ENCODE results near the gene PRR13. TPM values are rescaled to one million over a fixed set of nuclear protein-coding genes. Genes with fewer than 3 reads are reported as not detected.
A peak's percentile ranks its signal among the peaks of the same experiment; 100 is the strongest.

Gene PRR13
- total RNA-seq, 3 donors from 2014 or later (not counting 1 experiment from before 2014, with no cell fraction given), result 214 to 233 (median 231) TPM

DNA sequence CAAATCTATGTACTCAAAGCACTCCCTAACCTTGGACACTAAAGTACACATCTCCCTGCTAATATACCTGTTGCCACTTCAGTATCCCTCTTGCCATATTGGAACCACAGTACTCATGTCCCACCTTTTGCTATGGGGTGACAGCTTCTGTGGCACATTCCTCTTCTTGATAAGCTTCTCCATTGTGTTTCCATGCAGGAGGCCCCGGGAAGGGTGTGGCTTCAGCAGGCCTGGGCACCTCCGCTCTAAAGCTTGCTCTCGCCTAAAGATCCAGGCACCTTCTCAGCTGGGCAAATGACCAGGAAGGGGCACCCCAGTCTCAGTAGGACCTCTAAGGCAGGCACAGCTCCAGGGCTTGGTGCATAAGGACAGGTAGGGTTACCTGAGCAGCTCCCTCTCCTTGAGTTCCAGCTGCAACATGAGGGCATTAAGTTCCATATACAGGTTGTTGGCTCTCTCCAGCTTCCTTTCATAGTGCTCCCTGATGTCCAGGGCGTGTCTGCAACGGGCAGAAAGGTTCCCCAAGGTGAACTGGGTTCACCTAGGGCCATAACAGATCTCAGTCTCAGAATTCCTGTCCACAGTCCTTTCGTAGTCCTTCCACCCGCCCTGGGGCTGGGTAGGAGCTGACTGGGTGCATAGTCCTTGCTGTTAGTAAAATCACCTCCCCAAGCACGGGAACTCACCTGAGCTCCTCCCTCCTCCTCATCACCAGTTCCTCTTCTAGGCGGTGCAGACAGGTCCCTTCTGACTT, 41.9 kb downstream of the PRR13 start:
- H3K4me1 Mint-ChIP-seq, result peaks cover 11 to 33% of the 10 kb centered on the region in 2 donors
- H3K36me3 Mint-ChIP-seq, result peaks cover 10% of the 10 kb centered on the region
- H3K4me3 Mint-ChIP-seq, result no peak overlapping the region
- Histone ChIP-seq H3K4me1 (ENCODE audit: control insufficient read depth, insufficient read depth, low read length) (peaks cover 18% of the 10 kb centered on the region), H3K36me3 (ENCODE audit: control insufficient read depth, insufficient read depth, low read length) (peaks cover 74% of the 10 kb centered on the region), H3K27ac (ENCODE audit: low read length) (no peak overlapping the region), H3K4me3 (ENCODE audit: low read length) (no peak overlapping the region), H3K27me3 (ENCODE audit: control insufficient read depth, insufficient read depth, low read length) (no peaks in the 10 kb centered on the region), H3K9me3 (ENCODE audit: control insufficient read depth, insufficient read depth, low read length) (no peaks in the 10 kb centered on the region)
- peak overlapping the region; percentile 69 to 80 for H3K27ac Mint-ChIP-seq
- H3K9me3 Mint-ChIP-seq, result no peaks in the 10 kb centered on the region
- WGBS (ENCODE audit: insufficient coverage), result 87% methylated on average over 9 of the region's 9 CpGs
- no peak for ATAC-seq
- intact Hi-C loops (cut with micrococcal nuclease), result no loop called here
- no peak for TF ChIP-seq CTCF (IDR thresholded peaks at IDR 0.05)
- H3K27me3 Mint-ChIP-seq (ENCODE audit: low read depth in 2 of 2), result no peaks in the 10 kb centered on the region
- no peak for DNase-seq

- no peak for TF ChIP-seq CTCF (IDR thresholded peaks at IDR 0.05)
- Histone ChIP-seq H3K9me3 (ENCODE audit: control insufficient read depth, insufficient read depth, low read length) (no peaks in the 10 kb centered on the region), H3K27ac (ENCODE audit: low read length) (no peak overlapping the region), H3K4me3 (ENCODE audit: low read length) (no peak overlapping the region), H3K27me3 (ENCODE audit: control insufficient read depth, insufficient read depth, low read length) (no peaks in the 10 kb centered on the region), H3K36me3 (ENCODE audit: control insufficient read depth, insufficient read depth, low read length) (peaks cover 69% of the 10 kb centered on the region), H3K4me1 (ENCODE audit: control insufficient read depth, insufficient read depth, low read length) (peaks cover 18% of the 10 kb centered on the region)
- no peak overlapping the region for H3K4me3 Mint-ChIP-seq
- intact Hi-C loops (cut with micrococcal nuclease), result no loop called here
- H3K4me1 Mint-ChIP-seq, result peaks cover 8 to 33% of the 10 kb centered on the region in 2 donors
- DNase-seq (no peak), ATAC-seq (no peak)
- no peaks in the 10 kb centered on the region for H3K27me3 Mint-ChIP-seq (ENCODE audit: low read depth in 2 of 2)
- WGBS (ENCODE audit: insufficient coverage), result 96% methylated on average over 4 of the region's 4 CpGs
- H3K9me3 Mint-ChIP-seq, result no peaks in the 10 kb centered on the region
- H3K36me3 Mint-ChIP-seq, result peaks cover 10% of the 10 kb centered on the region
- peak overlapping the region in 1 of 2 donors; percentile 80 for H3K27ac Mint-ChIP-seq
Observed at GRCh38 chr12:53483979-53484377, 42.4 kb downstream of the PRR13 start.

DNA sequence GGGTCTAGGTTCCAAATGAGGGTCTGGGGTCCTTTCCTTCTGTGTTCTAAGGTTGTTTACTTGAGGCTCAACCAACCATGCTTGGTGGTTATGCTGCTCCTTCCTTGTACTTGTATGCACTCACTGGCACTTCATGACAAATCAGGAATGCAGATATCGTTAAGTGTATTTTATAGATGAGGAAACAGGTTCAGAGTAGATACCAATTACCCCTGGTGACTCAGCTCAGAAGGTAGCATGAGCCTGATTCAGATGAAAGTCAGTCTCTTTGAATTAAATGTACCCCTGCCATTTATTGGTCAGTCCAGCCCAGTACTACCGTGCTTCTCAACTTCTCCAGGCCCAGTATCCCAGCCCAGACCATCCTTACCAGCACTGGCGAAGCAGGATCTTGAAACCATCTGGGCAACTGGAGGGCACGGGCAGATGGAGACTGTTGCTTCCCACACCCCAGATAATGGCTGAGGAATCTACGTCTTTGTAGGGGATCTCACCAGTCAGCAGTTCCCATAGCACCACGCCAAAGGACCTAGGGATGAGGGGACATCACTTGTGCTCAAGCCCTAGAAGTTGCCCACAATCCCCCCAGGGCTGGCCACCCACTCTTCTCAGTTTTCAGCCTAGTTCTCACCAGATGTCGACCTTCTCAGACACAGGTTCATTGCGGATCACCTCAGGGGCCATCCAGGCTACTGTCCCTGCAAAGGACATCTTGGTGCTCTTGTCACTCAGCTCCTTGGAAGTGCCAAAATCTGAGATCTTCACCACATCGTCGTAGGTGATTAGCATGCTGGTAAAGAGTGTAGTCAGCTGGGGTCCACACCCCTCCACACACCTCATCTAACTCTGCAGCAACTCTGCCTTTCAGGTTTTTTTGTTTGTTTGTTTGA, 43.4 kb downstream of the PRR13 start:
- DNase-seq (no peak), ATAC-seq (no peak)
- no peaks in the 10 kb centered on the region for H3K27me3 ChIP-seq (ENCODE audit: control insufficient read depth, insufficient read depth, low read length)
- intact Hi-C loops (cut with micrococcal nuclease), result no loop called here
- H3K9me3 ChIP-seq (ENCODE audit: control insufficient read depth, insufficient read depth, low read length), result no peaks in the 10 kb centered on the region
- peaks cover 60% of the 10 kb centered on the region for H3K36me3 ChIP-seq (ENCODE audit: control insufficient read depth, insufficient read depth, low read length)
- Mint-ChIP-seq H3K27ac (peak overlapping the region; percentile 33 to 36), H3K9me3 (no peaks in the 10 kb centered on the region), H3K4me1 (peaks cover 5 to 28% of the 10 kb centered on the region in 2 donors), H3K27me3 (ENCODE audit: low read depth in 2 of 2) (no peaks in the 10 kb centered on the region), H3K4me3 (no peak overlapping the region), H3K36me3 (peaks cover 1% of the 10 kb centered on the region)
- peaks cover 18% of the 10 kb centered on the region for H3K4me1 ChIP-seq (ENCODE audit: control insufficient read depth, insufficient read depth, low read length)
- no peak overlapping the region for H3K27ac ChIP-seq (ENCODE audit: low read length)
- H3K4me3 ChIP-seq (ENCODE audit: low read length), result no peak overlapping the region
- no peak for TF ChIP-seq CTCF (IDR thresholded peaks at IDR 0.05)
- WGBS (ENCODE audit: insufficient coverage), result 98% methylated on average over 10 of the region's 10 CpGs
